IPS-NIHi7 (cell line): ENCODE measurements around the gene SH3PXD2A.

Experiments used
- DNase-seq: peaks from one replicate; pipeline ENCODE4 v3.0.0; 2012; ENCODE audit warnings: mixed read lengths; ENCODE audit errors: extremely low spot score

SH3PXD2A gene

GRCh38 chr10:103812004-103812403, 43.4 kb downstream of the SH3PXD2A start:
- no peak for DNase-seq

DNA sequence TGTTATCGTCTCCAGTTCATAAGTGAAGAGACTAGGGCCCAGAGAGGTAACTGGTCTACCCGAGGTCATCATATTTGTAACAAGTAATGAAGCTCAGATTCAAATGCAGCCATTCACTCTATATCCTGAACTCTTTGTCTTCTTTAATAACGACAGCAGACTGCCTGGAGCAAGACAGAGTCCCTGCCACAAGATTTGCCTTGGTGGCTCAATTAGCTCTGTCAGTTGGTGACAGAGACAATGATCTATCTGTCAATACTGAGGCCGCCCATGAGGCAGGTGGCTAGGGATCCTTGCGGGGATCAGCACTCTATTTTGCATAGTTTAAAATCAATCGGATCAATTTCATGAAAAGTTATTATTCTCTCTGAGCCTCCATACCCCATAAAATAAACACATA, 43.9 kb downstream of the SH3PXD2A start:
- no peak for DNase-seq

- DNase-seq = no peak
These were observed 46.6 kb downstream of the SH3PXD2A start for GRCh38 chr10:103808780-103809179.

DNA sequence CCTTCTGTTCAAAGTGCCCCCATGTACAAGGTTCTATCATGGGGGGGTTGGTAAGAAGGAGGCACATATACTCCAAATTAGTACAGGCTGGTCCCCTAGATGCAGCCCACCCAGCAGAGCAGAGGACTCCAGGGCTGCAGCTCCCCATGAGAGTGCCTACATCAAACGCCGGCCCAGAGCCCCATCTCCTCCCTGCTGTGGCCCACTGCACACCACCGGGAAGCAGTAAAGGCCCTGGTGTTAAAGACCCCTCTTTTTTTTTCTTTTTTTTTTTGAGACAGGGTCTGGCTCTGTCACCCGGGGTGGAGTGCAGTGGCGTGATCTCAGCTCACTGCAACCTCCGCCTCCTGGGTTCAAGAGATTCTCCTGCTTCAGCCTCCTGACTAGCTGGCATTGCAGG, 47.4 kb downstream of the SH3PXD2A start:
- DNase-seq = no peak

DNA sequence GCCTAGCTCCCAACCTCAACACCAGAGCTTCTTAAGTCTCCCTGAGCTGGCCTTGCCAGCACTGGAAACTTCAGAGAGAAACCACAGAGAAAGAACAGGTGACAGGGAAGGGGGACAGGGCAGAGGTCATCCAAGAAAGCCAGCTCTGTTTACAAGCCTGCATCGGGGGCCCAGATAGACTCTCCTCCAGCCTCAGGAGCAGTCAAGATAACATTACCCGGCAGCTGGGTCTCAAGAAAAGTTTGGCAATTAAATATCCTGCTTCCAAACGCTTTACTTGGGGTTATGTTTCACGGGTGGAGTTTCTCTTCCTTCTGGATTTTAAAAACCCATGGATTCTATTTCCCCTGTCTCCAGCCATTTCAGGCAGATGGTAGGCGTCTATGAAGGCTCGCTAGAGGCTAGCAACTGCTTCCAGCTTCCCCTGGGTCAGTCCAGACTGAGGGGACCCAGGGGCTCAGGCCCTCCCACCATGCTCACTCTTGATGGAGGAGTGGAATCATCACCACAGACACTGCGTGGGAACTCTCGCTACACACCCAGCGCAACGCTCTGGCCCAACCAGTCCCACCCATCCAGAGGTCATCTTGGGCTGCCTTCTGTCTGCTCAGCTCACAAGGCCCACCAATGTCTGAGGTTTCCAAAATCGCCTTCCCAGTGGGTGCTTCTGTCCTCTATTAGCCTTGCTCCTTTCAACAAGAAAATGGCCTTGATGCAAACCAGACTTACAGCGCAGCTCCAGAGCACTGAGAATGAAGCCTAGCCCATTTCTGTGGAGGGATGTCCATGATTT, 48.8 kb downstream of the SH3PXD2A start:
- no peak for DNase-seq

DNA sequence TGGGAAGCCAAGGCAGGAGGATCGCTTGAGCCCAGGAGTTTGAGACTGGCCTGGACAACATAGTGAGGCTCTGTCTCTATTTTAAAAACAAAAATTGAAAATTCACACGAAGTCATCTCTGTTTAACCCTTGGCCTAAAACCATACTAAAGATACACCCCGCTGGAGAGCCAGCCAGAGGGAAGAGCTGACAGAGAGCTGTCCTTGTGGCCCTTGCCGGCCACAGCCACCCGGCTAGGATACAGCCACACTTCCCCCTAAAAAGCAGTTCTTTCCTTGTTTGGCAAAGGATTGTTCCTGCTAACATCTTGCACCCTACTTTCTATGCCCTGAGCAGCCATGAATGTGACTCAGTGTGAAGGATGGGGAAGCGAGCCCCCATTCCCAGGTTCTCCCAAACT, 49.6 kb downstream of the SH3PXD2A start:
- no peak for DNase-seq

DNA sequence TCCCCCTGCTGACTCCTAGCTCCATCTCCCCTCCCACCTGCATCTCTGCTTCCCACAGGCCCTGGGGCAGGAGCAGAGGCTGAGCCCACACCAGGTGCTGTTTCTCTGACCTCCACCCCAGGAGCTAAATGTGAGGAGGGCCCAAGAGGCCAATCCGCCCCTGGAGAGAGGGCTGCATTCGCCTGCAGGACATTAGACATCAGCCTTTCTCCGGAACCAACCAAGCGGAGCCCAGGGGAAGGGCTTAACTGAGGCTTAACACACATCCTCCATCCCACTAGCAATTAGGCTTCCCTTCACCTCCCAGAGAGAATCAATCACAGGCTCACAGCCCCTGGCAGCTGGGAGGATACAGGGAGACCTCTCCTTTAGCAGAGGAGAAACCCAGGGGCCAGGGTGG, 50.5 kb downstream of the SH3PXD2A start:
- peak; percentile 41 for DNase-seq

DNA sequence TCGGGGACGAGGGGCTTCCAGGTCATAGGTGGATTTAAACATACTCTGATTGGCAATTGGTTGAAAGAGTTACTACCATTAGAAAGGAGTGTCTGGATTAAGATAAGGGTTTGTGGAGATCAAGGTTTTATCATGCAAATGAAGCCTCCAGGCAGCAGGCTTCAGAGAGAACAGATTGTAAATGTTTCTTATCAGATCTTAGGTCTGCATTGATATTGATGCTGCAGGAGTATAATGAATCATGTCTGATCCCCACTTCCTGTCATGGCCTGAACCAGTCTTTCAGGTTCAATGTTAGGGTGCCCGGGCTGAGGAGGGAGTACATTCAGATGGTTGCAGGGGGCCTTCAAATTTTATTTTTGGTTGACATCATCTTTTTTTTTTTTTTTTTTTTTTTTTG, 51.4 kb downstream of the SH3PXD2A start:
- DNase-seq = no peak

DNA sequence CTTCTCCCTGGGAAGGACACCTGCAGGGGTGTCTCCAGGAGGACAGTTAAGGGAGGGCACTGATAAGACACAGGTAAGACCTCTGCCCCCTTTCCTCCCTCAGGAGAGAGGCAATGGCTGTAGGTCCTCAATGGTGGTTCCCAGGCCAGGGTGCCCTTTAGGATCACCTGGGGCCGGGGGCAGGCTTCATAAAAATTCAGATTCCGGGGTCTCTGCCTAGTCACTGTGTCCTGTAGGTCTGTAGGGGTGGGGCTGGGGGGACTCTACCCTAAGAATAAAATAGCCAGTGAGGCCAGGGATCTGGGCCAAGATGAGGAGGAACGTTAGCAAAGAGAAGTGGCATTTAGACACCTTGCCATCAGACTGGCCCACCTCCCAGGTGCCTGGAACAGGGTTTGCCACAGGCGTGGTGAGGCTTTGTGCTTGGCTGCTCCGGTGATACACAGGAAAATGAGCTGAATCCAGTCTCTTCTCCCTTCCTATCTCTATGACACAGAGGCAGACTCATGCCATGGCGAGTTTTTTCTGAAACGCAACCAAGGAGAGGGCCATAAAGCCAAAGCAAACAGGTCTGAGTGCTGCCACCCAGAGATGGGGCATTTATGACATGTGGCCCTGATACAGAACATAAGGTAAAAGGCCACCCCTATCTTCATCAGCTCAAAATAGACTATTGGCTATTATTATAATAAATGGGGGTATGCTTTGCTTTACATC, 52.6 kb downstream of the SH3PXD2A start:
- no peak for DNase-seq

- no peak for DNase-seq
These were observed 53.3 kb downstream of the SH3PXD2A start for GRCh38 chr10:103802081-103802480.

DNA sequence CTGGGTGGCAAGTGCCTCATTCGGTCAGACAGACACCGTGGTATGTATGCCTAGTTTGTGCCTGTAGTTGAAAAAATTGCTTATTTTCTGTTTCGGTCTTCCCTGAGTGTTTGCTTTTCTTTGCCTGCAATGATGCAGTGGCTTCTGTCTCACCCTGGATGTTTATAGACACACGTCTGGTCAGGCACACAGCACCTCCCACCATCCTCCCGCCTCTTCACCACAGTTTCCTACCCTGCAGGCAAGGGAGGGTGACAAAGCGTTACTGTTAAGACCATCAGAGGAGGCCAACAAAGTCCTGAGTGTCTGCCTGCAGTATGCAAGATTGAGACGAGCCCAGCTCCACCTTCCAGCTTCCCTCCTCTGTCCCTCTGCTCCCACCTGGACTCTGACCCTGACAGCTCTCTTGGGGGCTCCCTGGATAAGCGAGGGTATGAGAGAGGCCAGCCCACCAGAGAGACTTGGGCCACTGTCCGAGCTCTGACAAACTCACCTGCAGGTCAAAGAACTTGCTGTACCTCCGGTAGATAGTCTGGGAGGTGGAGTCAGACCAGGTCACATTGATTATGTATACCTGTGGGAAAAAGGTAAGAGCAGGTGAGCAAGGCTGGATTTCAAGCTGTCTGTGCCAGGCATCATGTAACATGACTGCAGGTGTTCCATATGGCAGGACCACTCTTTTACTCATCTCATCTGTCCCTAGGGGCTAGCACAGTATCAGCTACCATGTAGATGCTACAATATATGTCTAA, 54.4 kb downstream of the SH3PXD2A start:
- DNase-seq = no peak

GRCh38 chr10:103800089-103800488, 55.3 kb downstream of the SH3PXD2A start:
- no peak for DNase-seq

DNA sequence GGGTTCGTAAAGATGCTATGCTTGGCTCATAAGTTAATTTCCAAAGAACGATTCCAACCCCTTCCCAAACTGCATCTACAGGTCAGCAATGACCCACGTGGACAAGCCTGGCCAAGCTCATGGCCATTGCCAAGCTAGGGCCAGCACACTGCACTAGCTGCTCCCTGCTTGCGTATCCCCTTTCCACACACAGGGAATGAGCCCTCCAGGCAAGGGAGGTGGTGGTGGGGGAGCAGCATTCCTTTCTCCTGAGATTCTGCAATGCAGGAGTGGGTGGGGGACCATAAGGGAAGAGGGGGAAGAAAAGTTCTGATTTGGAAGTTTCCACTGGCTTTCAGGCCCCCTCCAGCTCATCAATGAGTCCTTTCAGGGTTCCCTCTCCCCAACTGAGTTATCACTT, 56.0 kb downstream of the SH3PXD2A start:
- DNase-seq = no peak

- DNase-seq = no peak
These were observed 56.9 kb downstream of the SH3PXD2A start for GRCh38 chr10:103798511-103798910.

GRCh38 chr10:103797857-103798256, 57.5 kb downstream of the SH3PXD2A start:
- DNase-seq = no peak

- no peak for DNase-seq
These were observed 59.6 kb downstream of the SH3PXD2A start for GRCh38 chr10:103795634-103796270.

- DNase-seq = no peak
These were observed 60.4 kb downstream of the SH3PXD2A start for GRCh38 chr10:103794996-103795395.

- no peak for DNase-seq
These were observed 61.2 kb downstream of the SH3PXD2A start for GRCh38 chr10:103793920-103794883.

DNA sequence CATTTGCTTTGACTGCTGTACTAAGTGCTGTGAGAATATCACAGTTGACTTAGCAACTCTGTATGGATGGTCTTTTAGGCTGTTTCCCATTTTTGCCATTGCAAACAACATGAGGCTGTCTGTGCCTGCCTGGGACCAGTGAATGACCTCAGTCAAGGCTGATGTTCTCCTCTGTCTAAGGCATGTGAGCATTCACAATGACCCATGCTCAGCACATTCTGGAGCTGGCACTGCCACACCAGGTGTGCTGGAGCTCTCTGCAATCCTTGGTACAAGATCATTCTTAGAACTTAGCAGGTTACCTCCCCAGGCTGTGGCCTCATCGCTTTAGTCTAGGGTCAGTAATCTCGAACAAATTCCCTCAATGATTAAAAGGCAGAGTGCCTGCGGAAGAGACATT, 61.9 kb downstream of the SH3PXD2A start:
- no peak for DNase-seq

- no peak for DNase-seq
These were observed 62.8 kb downstream of the SH3PXD2A start for GRCh38 chr10:103792547-103792946.

DNA sequence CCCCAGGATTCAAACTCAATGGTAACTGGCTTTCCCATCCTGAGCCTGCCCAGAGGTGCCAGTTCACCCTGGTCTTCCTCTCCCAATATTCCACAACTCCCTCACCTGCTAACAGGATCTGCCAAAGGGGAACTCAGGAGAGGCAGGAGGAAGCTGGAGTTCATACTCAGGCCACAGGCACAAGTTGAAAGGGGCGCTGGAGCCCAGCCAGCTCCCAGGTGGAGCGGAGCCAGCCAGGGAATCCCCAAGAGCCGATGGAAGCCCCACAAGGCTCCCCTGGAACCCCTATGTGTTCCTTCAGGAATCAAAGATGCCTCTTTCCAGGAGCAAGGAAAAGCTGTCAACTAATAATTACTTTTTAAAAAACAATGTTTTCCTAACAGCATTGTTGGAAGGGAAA, 63.5 kb downstream of the SH3PXD2A start:
- DNase-seq = no peak
